Measurements from ENCODE around the gene EYA2.

DNA sequence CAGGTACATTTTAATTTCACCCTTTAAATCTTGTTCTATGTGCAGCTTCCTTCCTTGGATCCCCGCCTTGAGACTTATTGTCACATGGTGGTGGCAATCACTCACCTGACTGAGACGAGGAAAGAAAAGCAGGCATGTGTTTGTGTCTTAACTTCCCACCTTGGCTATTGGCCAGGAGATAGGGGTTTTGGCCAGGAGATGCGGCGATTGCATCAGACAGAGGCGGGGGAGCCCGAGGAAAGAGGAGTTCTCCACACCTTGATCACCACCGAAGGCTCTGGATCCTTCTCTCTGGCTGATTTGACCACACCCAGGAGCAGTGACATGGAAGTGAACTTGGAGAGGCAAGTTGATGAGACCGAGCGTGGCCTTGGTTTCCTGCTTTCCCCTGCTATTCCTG lies 49.7 kb upstream of the EYA2 start:
- TF ChIP-seq, protein P1, sequence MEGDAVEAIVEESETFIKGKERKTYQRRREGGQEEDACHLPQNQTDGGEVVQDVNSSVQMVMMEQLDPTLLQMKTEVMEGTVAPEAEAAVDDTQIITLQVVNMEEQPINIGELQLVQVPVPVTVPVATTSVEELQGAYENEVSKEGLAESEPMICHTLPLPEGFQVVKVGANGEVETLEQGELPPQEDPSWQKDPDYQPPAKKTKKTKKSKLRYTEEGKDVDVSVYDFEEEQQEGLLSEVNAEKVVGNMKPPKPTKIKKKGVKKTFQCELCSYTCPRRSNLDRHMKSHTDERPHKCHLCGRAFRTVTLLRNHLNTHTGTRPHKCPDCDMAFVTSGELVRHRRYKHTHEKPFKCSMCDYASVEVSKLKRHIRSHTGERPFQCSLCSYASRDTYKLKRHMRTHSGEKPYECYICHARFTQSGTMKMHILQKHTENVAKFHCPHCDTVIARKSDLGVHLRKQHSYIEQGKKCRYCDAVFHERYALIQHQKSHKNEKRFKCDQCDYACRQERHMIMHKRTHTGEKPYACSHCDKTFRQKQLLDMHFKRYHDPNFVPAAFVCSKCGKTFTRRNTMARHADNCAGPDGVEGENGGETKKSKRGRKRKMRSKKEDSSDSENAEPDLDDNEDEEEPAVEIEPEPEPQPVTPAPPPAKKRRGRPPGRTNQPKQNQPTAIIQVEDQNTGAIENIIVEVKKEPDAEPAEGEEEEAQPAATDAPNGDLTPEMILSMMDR (IDR thresholded peaks at IDR 0.05), result no peak
- no peak for TF ChIP-seq POLR2A (IDR thresholded peaks at IDR 0.05)
